HG03045 (cell line): ENCODE results near the gene HDAC4.
A peak's percentile ranks its signal among the peaks of the same experiment; 100 is the strongest.

Experiments used
- ATAC-seq: cut with Tn5 transposase; IDR thresholded peaks from one replicate; pipeline ENCODE4 v1.9.1; 2021; ENCODE audit warnings: mild to moderate bottlenecking, moderate library complexity; ENCODE audit not compliant: unreplicated experiment

The HDAC4 gene

GRCh38 chr2:239370876-239371725 lies 29.7 kb downstream of the HDAC4 start:
- no peak for ATAC-seq

- ATAC-seq, result no peak
These were observed 30.4 kb downstream of the HDAC4 start for GRCh38 chr2:239370403-239370802.

- ATAC-seq, result peak; percentile 68
These were observed 31.1 kb downstream of the HDAC4 start for GRCh38 chr2:239369631-239370161.

GRCh38 chr2:239368906-239369552 lies 31.8 kb downstream of the HDAC4 start:
- no peak for ATAC-seq

GRCh38 chr2:239368321-239368720 lies 32.5 kb downstream of the HDAC4 start:
- no peak for ATAC-seq

GRCh38 chr2:239366740-239367139 lies 34.1 kb downstream of the HDAC4 start:
- no peak for ATAC-seq

- ATAC-seq, result no peak
These were observed 34.9 kb downstream of the HDAC4 start for GRCh38 chr2:239365782-239366435.

GRCh38 chr2:239365071-239365781 lies 35.6 kb downstream of the HDAC4 start:
- ATAC-seq, result no peak

- no peak for ATAC-seq
These were observed 36.7 kb downstream of the HDAC4 start for GRCh38 chr2:239363946-239364637.

GRCh38 chr2:239362507-239362906 lies 38.3 kb downstream of the HDAC4 start:
- no peak for ATAC-seq

- no peak for ATAC-seq
These were observed 39.5 kb downstream of the HDAC4 start for GRCh38 chr2:239361311-239361642.

GRCh38 chr2:239360421-239361310 lies 40.2 kb downstream of the HDAC4 start:
- no peak for ATAC-seq

- ATAC-seq, result no peak
These were observed 40.8 kb downstream of the HDAC4 start for GRCh38 chr2:239360008-239360407.

- no peak for ATAC-seq
These were observed 41.5 kb downstream of the HDAC4 start for GRCh38 chr2:239359196-239359912.

- no peak for ATAC-seq
These were observed 42.6 kb downstream of the HDAC4 start for GRCh38 chr2:239358062-239358754.

- no peak for ATAC-seq
These were observed 45.1 kb downstream of the HDAC4 start for GRCh38 chr2:239355724-239356123.

GRCh38 chr2:239355139-239355538 lies 45.7 kb downstream of the HDAC4 start:
- no peak for ATAC-seq

- ATAC-seq, result no peak
These were observed 46.1 kb downstream of the HDAC4 start for GRCh38 chr2:239354791-239355136.
